GM18520 (cell line): ENCODE results near the gene RUNX3.

ENCODE experiments used
- ATAC-seq: cut with Tn5 transposase; IDR thresholded peaks from one replicate; pipeline ENCODE4 v1.9.1; 2021; ENCODE audit not compliant: unreplicated experiment

RUNX3 gene

GRCh38 chr1:24948079-24948827 is 18.2 kb upstream of the RUNX3 start:
- no peak for ATAC-seq

- peak; percentile 70 for ATAC-seq
These were observed 17.0 kb upstream of the RUNX3 start for GRCh38 chr1:24946861-24947658.

GRCh38 chr1:24945354-24946326 is 15.6 kb upstream of the RUNX3 start:
- ATAC-seq = no peak

- ATAC-seq = no peak
These were observed 14.2 kb upstream of the RUNX3 start for GRCh38 chr1:24944318-24944717.

GRCh38 chr1:24942789-24943188 is 12.7 kb upstream of the RUNX3 start:
- no peak for ATAC-seq

GRCh38 chr1:24941564-24941963 is 11.5 kb upstream of the RUNX3 start:
- no peak for ATAC-seq

GRCh38 chr1:24940231-24940630 is 10.2 kb upstream of the RUNX3 start:
- no peak for ATAC-seq

- no peak for ATAC-seq
These were observed 9.7 kb upstream of the RUNX3 start for GRCh38 chr1:24939675-24940193.

GRCh38 chr1:24939040-24939674 is 9.1 kb upstream of the RUNX3 start:
- no peak for ATAC-seq

- no peak for ATAC-seq
These were observed 8.2 kb upstream of the RUNX3 start for GRCh38 chr1:24938276-24938675.

- ATAC-seq = no peak
These were observed 6.6 kb upstream of the RUNX3 start for GRCh38 chr1:24936684-24937083.

- ATAC-seq = no peak
These were observed 5.8 kb upstream of the RUNX3 start for GRCh38 chr1:24935615-24936484.

GRCh38 chr1:24935196-24935526 is 5.1 kb upstream of the RUNX3 start:
- no peak for ATAC-seq

GRCh38 chr1:24934310-24935195 is 4.5 kb upstream of the RUNX3 start:
- no peak for ATAC-seq

GRCh38 chr1:24933468-24933867 is 3.4 kb upstream of the RUNX3 start:
- no peak for ATAC-seq

- ATAC-seq = no peak
These were observed 2.7 kb upstream of the RUNX3 start for GRCh38 chr1:24932725-24933294.

- ATAC-seq = no peak
These were observed 2.2 kb upstream of the RUNX3 start for GRCh38 chr1:24932284-24932683.

- ATAC-seq = no peak
These were observed 1.6 kb upstream of the RUNX3 start for GRCh38 chr1:24931468-24932231.
